Adrenal gland (tissue), 12 donors: Measurements from ENCODE around the gene TRIP12. TPM values are rescaled to one million over a fixed set of nuclear protein-coding genes. Genes with fewer than 3 reads are reported as not detected.

Experiments used
- DNase-seq, 7 donors: peaks; one replicate each; pipeline ENCODE4 v3.0.0-alpha.2; 2019 to 2020
- H3K27ac ChIP-seq, 5 donors: fragments of 200-600 bp; sonication (generic) in 4 of 5; 1 replicate in 3 of 5; 2 replicates in 2 of 5; pipeline versions ENCODE4 v1.5.1 to v1.8.0; 2016 to 2020; ENCODE audit warnings: mild to moderate bottlenecking in 1 of 5
- H3K27me3 ChIP-seq: fragments of 200-600 bp; 2 replicates; pipeline ENCODE4 v1.8.0; 2021
- H3K36me3 ChIP-seq, 2 donors: fragments of 200-600 bp; replicated peaks in 1 of 2; 1 replicate in 1 of 2; 2 replicates in 1 of 2; pipeline versions ENCODE4 v1.5.1 to v1.8.0; 2018 to 2022
- H3K4me1 ChIP-seq, 2 donors: fragments of 200-600 bp; replicated peaks in 1 of 2; 1 replicate in 1 of 2; 2 replicates in 1 of 2; pipeline versions ENCODE4 v1.5.1 to v1.8.0; 2018 to 2021
- H3K4me3 ChIP-seq, 4 donors: fragments of 200-600 bp; sonication (generic) in 3 of 4; one replicate each; pipeline ENCODE4 v1.5.1; 2016 to 2018
- H3K9me3 ChIP-seq, 3 donors: fragments of 200-600 bp; sonication (generic) in 1 of 3; replicated peaks in 1 of 3; 1 replicate in 2 of 3; 2 replicates in 1 of 3; pipeline versions ENCODE4 v1.5.1 to v1.8.0; 2016 to 2021
- CTCF ChIP-seq, 6 experiments: fragments of 450-650 bp in 4 of 6; fragments of 200-600 bp in 2 of 6; sonication (generic) in 1 of 6; IDR thresholded peaks; 1 replicate in 5 of 6; 2 replicates in 1 of 6; pipeline versions ENCODE4 v1.5.1 to v1.8.0; 2016 to 2021; ENCODE audit warnings: antibody characterized with exemption in 6 of 6, mild to moderate bottlenecking in 2 of 6, moderate library complexity in 1 of 6
- POLR2A ChIP-seq, 2 donors: fragments of 450-650 bp; IDR thresholded peaks; one replicate each; pipeline ENCODE4 v1.6.1; 2017; ENCODE audit warnings: antibody characterized with exemption in 2 of 2, mild to moderate bottlenecking in 2 of 2, moderate library complexity in 1 of 2
- WGBS, 4 donors: extraction: QIAGEN DNeasy Blood & Tissue Kit in 2 of 4; methylation state at CpG; one replicate each; pipeline versions ENCODE4 v1.1.5 to v1.1.7; 2013 to 2017; 5-methylcytosine and 5-hydroxymethylcytosine counted together
- intact Hi-C, 2 donors: fragments of 100-400 bp; cut with DNase I; formaldehyde crosslinking; loops; one replicate each; pipeline versions ENCODE4 v1.14.1 to v1.15.0; 2022 to 2023
- polyA plus RNA-seq, 3 donors: library from polyadenylated mRNA; stranded (reverse); fragments of 200-250 nt in 2 of 3; fragments of 350-450 nt in 1 of 3; fragmentation: Illumina TruSeq in 1 of 3; extraction: RNeasy Lipid Tissue Mini Kit (QIAGEN cat#74804) in 1 of 3; gene quantifications; one replicate each; pipeline ENCODE4 v1.2.3, GENCODE V29; 2013 to 2014
- total RNA-seq, 9 donors: library from RNA; depleted of rRNA in 4 of 9; stranded (reverse); fragments of >200 nt in 4 of 9; fragments of 120-200 nt in 1 of 9; fragmentation: NEBNext Ultra II Directional in 1 of 9; extraction: Animal tissue kit (Norgen Biotek cat#: 25700) in 1 of 9; gene quantifications; one replicate each; pipeline versions ENCODE4 v1.1.0 to v1.2.4, GENCODE V29; 2013 to 2023
- donor health status: healthy with polysubstance abuse.
- donor health status: Bipolar disorder and iron deficiency.
- donor health status: DM: yes; HTN: yes; CAD: no.
- donor health status: DM: no; HTN: no; CAD: no.
- donor health status: DM: no; HTN: no; CAD: no.
- donor health status: DM: yes; HTN: yes; CAD: no.

The TRIP12 gene
- total and polyA plus RNA-seq, 12 donors: 15.5 to 242 (median 146) TPM

DNA sequence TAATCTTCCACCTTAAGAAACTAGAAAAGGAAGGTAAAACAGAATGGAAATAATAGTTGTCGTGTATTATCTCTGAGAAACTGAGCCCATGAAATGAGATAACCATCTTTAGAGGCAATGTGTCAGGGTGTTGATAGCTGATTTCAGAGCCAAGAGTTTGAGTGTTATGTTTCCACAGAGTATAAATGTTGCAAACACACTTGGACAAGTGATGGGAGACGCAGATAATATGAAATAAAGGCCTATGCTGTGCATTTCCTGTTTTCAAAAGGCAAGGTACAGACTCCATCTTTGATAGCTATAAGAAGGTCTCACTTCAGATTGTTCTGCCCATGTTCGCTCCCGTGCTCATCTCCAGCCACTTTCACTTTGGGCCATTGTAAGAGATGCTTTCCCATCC is 181.5 kb downstream of the TRIP12 start:
- TF ChIP-seq POLR2A (IDR thresholded peaks at IDR 0.05): no peak
- no peak for TF ChIP-seq CTCF (IDR thresholded peaks at IDR 0.05)
- Histone ChIP-seq H3K4me3 (no peak overlapping the region), H3K27ac (no peak overlapping the region), H3K36me3 (no peaks in the 10 kb centered on the region), H3K27me3 (no peaks in the 10 kb centered on the region), H3K4me1 (no peaks in the 10 kb centered on the region), H3K9me3 (peaks cover 0 to 15% (median 12%) of the 10 kb centered on the region in 3 donors)
- DNase-seq: no peak
- 76 to 87% (median 85%) methylated on average over 4 of the region's 4 CpGs for WGBS, 4 donors
- intact Hi-C loops: no loop called here

DNA sequence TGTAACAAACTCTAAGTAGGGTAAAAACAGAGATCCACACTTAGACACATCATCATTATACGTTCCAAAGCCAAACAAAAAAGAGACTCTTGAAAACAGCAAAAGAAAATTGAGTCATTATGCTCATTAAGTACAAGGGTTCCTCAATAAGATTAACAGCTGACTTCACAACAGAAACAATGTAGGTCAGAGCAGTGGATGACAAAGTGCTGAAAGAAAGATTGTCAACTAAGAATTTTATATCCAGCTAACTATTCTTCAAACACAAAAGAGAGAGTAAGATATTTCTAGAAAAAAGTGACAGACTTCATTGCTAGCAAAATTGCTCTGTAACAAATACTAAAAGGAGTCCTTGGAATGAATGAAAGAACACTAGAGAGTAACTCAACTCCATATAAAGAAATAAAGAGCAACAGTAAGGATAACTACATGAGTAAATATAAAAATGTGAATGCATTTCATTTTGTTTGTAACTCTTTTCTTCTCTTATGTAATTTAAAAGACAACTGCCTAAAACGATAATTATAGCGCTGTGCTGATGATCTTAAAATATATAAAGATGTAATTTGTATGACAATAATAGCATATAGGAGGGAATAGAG is 183.7 kb downstream of the TRIP12 start:
- TF ChIP-seq CTCF (IDR thresholded peaks at IDR 0.05): no peak
- no peak overlapping the region for H3K4me3 ChIP-seq
- H3K4me1 ChIP-seq: no peaks in the 10 kb centered on the region
- H3K9me3 ChIP-seq: peaks cover 0 to 15% (median 12%) of the 10 kb centered on the region in 3 donors
- DNase-seq: no peak
- 86 to 88% (median 87%) methylated on average over 3 of the region's 3 CpGs for WGBS, 4 donors
- H3K27me3 ChIP-seq: no peaks in the 10 kb centered on the region
- H3K36me3 ChIP-seq: no peaks in the 10 kb centered on the region
- intact Hi-C loops: no loop called here
- H3K27ac ChIP-seq: no peak overlapping the region

DNA sequence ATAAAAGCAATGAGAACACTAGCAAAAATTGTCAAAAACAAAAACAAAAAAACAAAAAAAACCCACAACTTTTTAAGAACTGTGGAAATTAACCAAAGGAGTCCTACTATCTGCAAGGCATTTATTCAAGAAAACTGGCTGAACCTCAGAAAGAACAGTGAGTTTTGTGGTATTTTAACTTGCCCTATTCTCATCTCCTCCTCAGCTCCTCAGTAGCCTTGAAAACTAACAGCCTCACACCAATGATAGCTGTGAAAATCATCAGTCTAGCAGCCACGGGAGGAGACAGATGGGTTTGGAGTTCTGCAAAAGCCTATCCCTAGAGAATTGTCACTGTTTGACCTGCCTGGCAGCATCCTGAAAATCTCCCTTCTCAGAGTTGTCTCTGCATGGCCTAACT is 187.4 kb downstream of the TRIP12 start:
- Histone ChIP-seq H3K9me3 (peaks cover 0 to 15% (median 12%) of the 10 kb centered on the region in 3 donors), H3K36me3 (no peaks in the 10 kb centered on the region), H3K27me3 (no peaks in the 10 kb centered on the region), H3K27ac (no peak overlapping the region), H3K4me1 (peaks cover 5 to 9% of the 10 kb centered on the region in 2 donors), H3K4me3 (no peak overlapping the region)
- WGBS, 4 donors: 57 to 80% (median 70%) methylated on average over 1 of the region's 1 CpG
- TF ChIP-seq CTCF (IDR thresholded peaks at IDR 0.05): no peak
- no peak for TF ChIP-seq POLR2A (IDR thresholded peaks at IDR 0.05)
- intact Hi-C loops: no loop called here
- DNase-seq: no peak

- no peaks in the 10 kb centered on the region for H3K27me3 ChIP-seq
- H3K4me1 ChIP-seq: peaks cover 5 to 9% of the 10 kb centered on the region in 2 donors
- H3K9me3 ChIP-seq: peaks cover 0 to 12% (median 11%) of the 10 kb centered on the region in 3 donors
- no peaks in the 10 kb centered on the region for H3K36me3 ChIP-seq
- no peak for DNase-seq
- intact Hi-C loops: no loop called here
- H3K4me3 ChIP-seq: no peak overlapping the region
- 74 to 87% (median 83%) methylated on average over 6 of the region's 6 CpGs for WGBS, 4 donors
- TF ChIP-seq CTCF (IDR thresholded peaks at IDR 0.05): no peak
- no peak for TF ChIP-seq POLR2A (IDR thresholded peaks at IDR 0.05)
- H3K27ac ChIP-seq: no peak overlapping the region
Observed at GRCh38 chr2:229733611-229734245, 188.1 kb downstream of the TRIP12 start.
